Epidermal melanocyte (primary cell): ENCODE measurements around the gene PPP2R5B.
"Not testable (repeated sequence)": the region's sequence is repeated elsewhere in the genome, so short reads cannot be mapped to it uniquely, and the experiment has no call there.

Experiments used
- DNase-seq: peaks from one replicate; pipeline ENCODE4 v3.0.0; 2011; ENCODE audit warnings: low spot score; ENCODE audit not compliant: insufficient read length

PPP2R5B gene

DNA sequence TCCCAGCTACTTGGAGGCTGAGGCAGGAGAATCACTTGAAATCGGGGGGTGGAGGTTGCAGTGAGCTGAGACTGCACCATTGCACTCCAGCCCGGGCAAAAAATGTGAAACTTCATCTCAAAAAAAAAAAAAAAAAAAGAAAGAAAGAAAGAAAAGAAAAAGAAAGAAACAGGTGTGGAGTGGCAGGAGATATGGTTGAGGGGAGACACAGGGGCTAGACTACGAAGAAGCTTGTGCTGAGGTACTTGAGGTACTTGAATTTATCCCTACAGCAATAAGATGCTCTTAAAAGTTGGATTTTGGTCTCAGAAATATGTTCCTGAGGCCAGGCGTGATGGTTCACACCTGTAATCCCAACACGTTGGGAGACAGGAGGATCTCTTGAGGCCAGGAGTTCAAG lies 49.6 kb downstream of the PPP2R5B start:
- DNase-seq: no peak

DNA sequence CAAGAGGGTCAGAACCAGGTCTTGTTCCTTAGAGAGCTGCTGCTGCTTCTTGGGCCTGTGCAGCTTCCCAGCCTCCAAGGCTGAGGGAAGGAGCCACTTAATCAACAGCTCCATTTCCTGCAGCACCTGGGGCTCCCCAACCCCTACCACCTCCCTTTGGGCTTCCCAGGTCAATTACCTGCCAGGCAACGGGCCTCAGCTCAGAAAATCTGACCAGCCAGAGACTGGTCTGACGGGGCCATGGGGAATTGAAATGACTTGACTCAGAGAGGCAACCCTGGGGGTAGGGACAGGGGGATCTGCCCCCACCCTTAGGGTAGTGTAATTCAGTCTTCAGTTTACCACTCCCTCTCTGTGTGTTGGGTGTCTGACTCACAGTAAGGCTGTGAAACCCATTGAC lies 52.2 kb downstream of the PPP2R5B start:
- no peak for DNase-seq

DNA sequence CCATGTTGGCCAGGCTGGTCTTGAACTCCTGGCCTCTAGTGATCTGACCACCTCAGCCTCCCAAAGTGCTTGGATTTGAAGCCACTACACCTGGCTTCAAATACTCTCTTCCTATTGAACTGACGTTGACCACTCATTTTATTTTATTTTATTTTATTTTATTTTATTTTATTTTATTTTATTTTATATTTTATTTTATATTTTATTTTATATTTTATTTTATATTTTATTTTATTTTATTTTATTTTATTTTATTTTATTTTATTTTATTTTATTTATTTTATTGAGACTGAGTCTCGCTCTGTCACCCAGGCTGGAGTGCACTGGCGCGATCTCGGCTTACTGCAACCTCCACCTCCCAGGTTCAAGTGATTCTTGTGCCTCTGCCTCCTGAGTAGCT lies 58.9 kb downstream of the PPP2R5B start:
- DNase-seq: not testable (repeated sequence)
